Measurements from ENCODE around the gene TIE1.

- TF ChIP-seq CTCF (IDR thresholded peaks at IDR 0.05) (no peak), POLR2A (IDR thresholded peaks at IDR 0.05) (no peak)
Measured at GRCh38 chr1:43285269-43285990, 15.4 kb upstream of the TIE1 start, which contains the start of gene C1orf210.
